Measurements from ENCODE around the gene CHFR. TPM values are rescaled to one million over a fixed set of nuclear protein-coding genes. Genes with fewer than 3 reads are reported as not detected.
A peak's percentile ranks its signal among the peaks of the same experiment; 100 is the strongest.

CHFR gene
- total and polyA plus RNA-seq, 9 of the 15 experiments (the other 6 are each of a cell fraction or from before 2014, with no cell fraction given), result 0.61 to 33.9 (median 19.3) TPM

DNA sequence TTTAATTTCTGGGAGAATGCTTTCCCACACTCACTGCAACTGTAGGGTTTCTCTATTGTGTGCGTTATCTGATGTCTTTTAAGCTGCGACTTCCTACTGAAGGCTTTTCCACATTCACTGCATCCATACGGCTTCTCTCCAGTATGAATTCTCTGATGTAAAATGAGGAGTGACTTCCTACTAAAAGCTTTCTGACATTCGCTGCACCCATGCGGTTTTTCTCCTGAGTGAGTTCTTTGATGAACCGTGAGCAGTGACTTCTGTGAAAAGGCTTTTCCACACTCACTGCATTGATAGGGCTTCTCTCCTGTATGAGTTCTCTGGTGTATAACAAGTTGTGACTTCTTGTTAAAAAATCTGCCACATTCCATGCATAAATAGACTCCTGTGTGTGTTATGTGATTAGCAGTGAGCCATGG lies 39.0 kb upstream of the CHFR start:
- FAIRE-seq, result no peak
- no peaks in the 10 kb centered on the region for H3K79me2 ChIP-seq (ENCODE audit: control insufficient read depth, insufficient read depth, low read length)
- TF ChIP-seq TRIM28 (IDR thresholded peaks at IDR 0.05) (0 out of 2 replicates have a peak, but pooled peaks have one; percentile 36), DDX20 (tag; IDR thresholded peaks at IDR 0.05; ENCODE audit: low read depth) (no peak), TOE1 (IDR thresholded peaks at IDR 0.05; ENCODE audit: borderline replicate concordance) (no peak), TOE1 (CRISPR knock-in tag; IDR thresholded peaks at IDR 0.05; ENCODE audit: borderline replicate concordance, low read depth) (no peak), ZNF274 (IDR thresholded peaks at IDR 0.05; ENCODE audit: borderline replicate concordance, low read depth, low read length) (peak; percentile 96)
- H2AFZ ChIP-seq (ENCODE audit: low read depth, low read length), result no peak overlapping the region
- H3K9me3 ChIP-seq (replicated peaks; ENCODE audit: control insufficient read depth, insufficient read depth, low read depth, low read length), result peaks cover 20% of the 10 kb centered on the region
- no peaks in the 10 kb centered on the region for H4K20me1 ChIP-seq (replicated peaks; ENCODE audit: control insufficient read depth, insufficient read depth, low read length)
- H3K36me3 ChIP-seq (ENCODE audit: control insufficient read depth, insufficient read depth, low read length), result no peaks in the 10 kb centered on the region
- H3K9me1 ChIP-seq (ENCODE audit: control insufficient read depth, insufficient read depth, low read length), result no peaks in the 10 kb centered on the region
- no peak overlapping the region for H3K9ac ChIP-seq (ENCODE audit: insufficient read depth in 1 of 2, low read depth in 2 of 2, low read length in 2 of 2)
- in situ Hi-C loops (cut with MboI) (no loop called here), intact Hi-C loops (cut with micrococcal nuclease) (no loop called here)
- POLR2A ChIA-PET, result no interaction called here
- BruUV-seq (replicated peaks), result no TSS peak
- CTCF ChIA-PET (ENCODE audit: low intra/inter-chr PET ratio), result no interaction called here
- DNase-seq (ENCODE audit: extremely low read depth in 1 of 4, low spot score in 3 of 4), result no peak
- ATAC-seq, result no peak
- no peak overlapping the region for H3K27ac ChIP-seq (ENCODE audit: extremely low read depth, low read depth, low read length)
- no peak overlapping the region for H3K4me2 ChIP-seq (ENCODE audit: insufficient read depth, low read length)
- 5% methylated on average over 6 of the region's 6 CpGs for WGBS (ENCODE audit: insufficient coverage, low coverage, missing lambda C conversion rate)
- H3K27me3 ChIP-seq (ENCODE audit: control insufficient read depth in 2 of 2, insufficient read depth in 2 of 2, low read length in 2 of 2), result no peaks in the 10 kb centered on the region
- no peak overlapping the region for H3K4me3 ChIP-seq
- no peaks in the 10 kb centered on the region for H3K4me1 ChIP-seq (replicated peaks in 1 of 2; ENCODE audit: control insufficient read depth in 2 of 2, insufficient read depth in 2 of 2, low read length in 2 of 2)

DNA sequence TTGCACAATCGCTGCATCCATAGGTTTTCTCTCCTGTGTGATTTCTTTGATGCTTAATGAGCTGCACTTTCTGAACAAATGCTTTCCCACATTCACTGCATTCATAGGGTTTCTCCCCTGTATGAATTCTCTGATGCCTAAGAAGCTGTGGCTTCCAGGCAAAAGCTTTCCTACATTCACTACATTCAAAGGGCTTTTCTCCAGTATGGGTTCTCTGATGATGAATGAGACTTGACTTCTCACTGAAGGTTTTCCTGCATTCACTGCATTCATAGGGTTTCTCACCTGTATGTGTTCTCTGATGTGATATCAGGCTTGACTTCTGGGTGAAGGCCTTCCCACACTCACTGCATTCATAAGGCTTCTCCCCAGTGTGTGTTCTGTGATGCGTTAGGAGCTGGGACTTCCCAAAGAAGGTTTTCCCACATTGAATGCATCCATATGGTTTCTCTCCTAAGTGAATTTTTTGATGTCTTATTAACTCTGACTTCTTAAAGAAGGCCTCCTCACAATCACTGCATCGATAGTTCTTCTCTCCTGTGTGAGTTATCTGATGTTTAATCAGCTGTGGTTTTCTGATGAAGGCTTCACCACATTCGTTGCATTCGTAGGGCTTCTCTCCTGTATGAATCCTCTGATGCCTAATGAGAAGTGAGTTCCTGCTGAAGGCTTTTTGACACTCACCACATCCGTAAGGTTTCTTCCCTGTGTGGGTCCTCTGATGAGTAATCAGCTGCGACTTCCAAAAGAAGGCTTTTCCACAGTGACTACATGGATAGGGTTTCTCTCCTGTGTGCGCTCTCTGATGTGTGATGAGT lies 38.4 kb upstream of the CHFR start:
- no peak overlapping the region for H3K4me2 ChIP-seq (ENCODE audit: insufficient read depth, low read length)
- no peak for DNase-seq (ENCODE audit: extremely low read depth in 1 of 4, low spot score in 3 of 4)
- CTCF ChIA-PET (ENCODE audit: low intra/inter-chr PET ratio), result no interaction called here
- H3K27ac ChIP-seq (ENCODE audit: extremely low read depth, low read depth, low read length), result no peak overlapping the region
- FAIRE-seq, result no peak
- H3K9ac ChIP-seq (ENCODE audit: insufficient read depth in 1 of 2, low read depth in 2 of 2, low read length in 2 of 2), result no peak overlapping the region
- no peaks in the 10 kb centered on the region for H3K27me3 ChIP-seq (ENCODE audit: control insufficient read depth in 2 of 2, insufficient read depth in 2 of 2, low read length in 2 of 2)
- no peaks in the 10 kb centered on the region for H3K9me1 ChIP-seq (ENCODE audit: control insufficient read depth, insufficient read depth, low read length)
- no peak overlapping the region for H3K4me3 ChIP-seq
- ATAC-seq, result no peak
- intact Hi-C loops (cut with micrococcal nuclease) (no loop called here), in situ Hi-C loops (cut with MboI) (no loop called here)
- H3K79me2 ChIP-seq (ENCODE audit: control insufficient read depth, insufficient read depth, low read length), result no peaks in the 10 kb centered on the region
- no TSS peak for BruUV-seq (replicated peaks)
- no peaks in the 10 kb centered on the region for H4K20me1 ChIP-seq (replicated peaks; ENCODE audit: control insufficient read depth, insufficient read depth, low read length)
- POLR2A ChIA-PET, result interaction anchor here (0.6 kb wide), 1 partner anchor 163 kb away, joined by 3 read pairs; no protein-coding TSS in a partner anchor
- no peak overlapping the region for H2AFZ ChIP-seq (ENCODE audit: low read depth, low read length)
- no peaks in the 10 kb centered on the region for H3K4me1 ChIP-seq (replicated peaks in 1 of 2; ENCODE audit: control insufficient read depth in 2 of 2, insufficient read depth in 2 of 2, low read length in 2 of 2)
- H3K9me3 ChIP-seq (replicated peaks; ENCODE audit: control insufficient read depth, insufficient read depth, low read depth, low read length), result peaks cover 20% of the 10 kb centered on the region
- 4% methylated on average over 8 of the region's 8 CpGs for WGBS (ENCODE audit: insufficient coverage, low coverage, missing lambda C conversion rate)
- H3K36me3 ChIP-seq (ENCODE audit: control insufficient read depth, insufficient read depth, low read length), result no peaks in the 10 kb centered on the region
- TF ChIP-seq ZFP1 (CRISPR knock-in tag; IDR thresholded peaks at IDR 0.05), result no peak
- TF ChIP-seq SMAD2 (IDR thresholded peaks at IDR 0.05; ENCODE audit: low read depth, low read length), result no peak
- TF ChIP-seq GTF2B (IDR thresholded peaks at IDR 0.05; ENCODE audit: extremely low read depth, insufficient read length), result no peak
- TF ChIP-seq, protein P1, sequence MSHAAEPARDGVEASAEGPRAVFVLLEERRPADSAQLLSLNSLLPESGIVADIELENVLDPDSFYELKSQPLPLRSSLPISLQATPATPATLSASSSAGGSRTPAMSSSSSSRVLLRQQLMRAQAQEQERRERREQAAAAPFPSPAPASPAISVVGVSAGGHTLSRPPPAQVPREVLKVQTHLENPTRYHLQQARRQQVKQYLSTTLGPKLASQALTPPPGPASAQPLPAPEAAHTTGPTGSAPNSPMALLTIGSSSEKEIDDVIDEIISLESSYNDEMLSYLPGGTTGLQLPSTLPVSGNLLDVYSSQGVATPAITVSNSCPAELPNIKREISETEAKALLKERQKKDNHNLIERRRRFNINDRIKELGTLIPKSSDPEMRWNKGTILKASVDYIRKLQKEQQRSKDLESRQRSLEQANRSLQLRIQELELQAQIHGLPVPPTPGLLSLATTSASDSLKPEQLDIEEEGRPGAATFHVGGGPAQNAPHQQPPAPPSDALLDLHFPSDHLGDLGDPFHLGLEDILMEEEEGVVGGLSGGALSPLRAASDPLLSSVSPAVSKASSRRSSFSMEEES (CRISPR knock-in tag; IDR thresholded peaks at IDR 0.05), result no peak
- TF ChIP-seq TRIM28 (IDR thresholded peaks at IDR 0.05), result peak; percentile 27; the same call in 1 of the 2 replicates
- TF ChIP-seq NFATC3 (IDR thresholded peaks at IDR 0.05), result no peak

Measured in K562 (cell line).